Mesodermal cell (in vitro differentiated cells): ENCODE measurements around the gene SEMA3G.

Experiments
- H3K27ac ChIP-seq: 2 replicates; pipeline ENCODE4 v1.7.0; 2013; ENCODE audit warnings: mild to moderate bottlenecking, low read depth, low read length, moderate library complexity; ENCODE audit not compliant: severe bottlenecking
- H3K36me3 ChIP-seq: 2 replicates; pipeline ENCODE4 v1.7.1; 2013; ENCODE audit warnings: mild to moderate bottlenecking, low read length, moderate library complexity; ENCODE audit not compliant: control insufficient read depth, insufficient read depth
- H3K4me1 ChIP-seq: one replicate; pipeline ENCODE4 v1.7.1; 2013; ENCODE audit warnings: mild to moderate bottlenecking, low read length; ENCODE audit not compliant: insufficient read depth, control insufficient read depth, poor library complexity, severe bottlenecking
- H3K4me3 ChIP-seq: 2 replicates; pipeline ENCODE4 v1.7.0; 2013; ENCODE audit warnings: low read length, control low read depth, mild to moderate bottlenecking; ENCODE audit not compliant: insufficient read depth, poor library complexity, severe bottlenecking; ENCODE audit errors: extremely low read depth
- H3K9me3 ChIP-seq: 2 replicates; pipeline ENCODE4 v1.7.1; 2013; ENCODE audit warnings: mild to moderate bottlenecking, low read length, moderate library complexity; ENCODE audit not compliant: control insufficient read depth
- WGBS, 2 experiments: methylation state at CpG; one replicate each; pipeline ENCODE4 v1.1.5; 2013; ENCODE audit warnings: missing lambda C conversion rate in 2 of 2; ENCODE audit not compliant: insufficient coverage in 2 of 2; 5-methylcytosine and 5-hydroxymethylcytosine counted together

Gene SEMA3G

GRCh38 chr3:52477076-52477795, 32.3 kb upstream of the SEMA3G start:
- peaks cover 98% of the 10 kb centered on the region for H3K36me3 ChIP-seq
- H3K4me1 ChIP-seq: no peaks in the 10 kb centered on the region
- H3K9me3 ChIP-seq: no peaks in the 10 kb centered on the region
- no peak overlapping the region for H3K27ac ChIP-seq
- WGBS, 2 experiments: 98 to 99% methylated on average over 16 of the region's 16 CpGs
- no peak overlapping the region for H3K4me3 ChIP-seq

- no peak overlapping the region for H3K4me3 ChIP-seq
- no peaks in the 10 kb centered on the region for H3K9me3 ChIP-seq
- peaks cover 89% of the 10 kb centered on the region for H3K36me3 ChIP-seq
- H3K4me1 ChIP-seq: no peaks in the 10 kb centered on the region
- 84 to 95% methylated on average over 4 of the region's 5 CpGs for WGBS, 2 experiments
- no peak overlapping the region for H3K27ac ChIP-seq
These were observed 28.1 kb upstream of the SEMA3G start for GRCh38 chr3:52473026-52473425.

GRCh38 chr3:52472239-52473000, 27.5 kb upstream of the SEMA3G start:
- H3K4me3 ChIP-seq: no peak overlapping the region
- no peaks in the 10 kb centered on the region for H3K9me3 ChIP-seq
- no peaks in the 10 kb centered on the region for H3K4me1 ChIP-seq
- H3K27ac ChIP-seq: no peak overlapping the region
- peaks cover 89% of the 10 kb centered on the region for H3K36me3 ChIP-seq
- 86 to 97% methylated on average over 10 to 14 of the region's 14 CpGs for WGBS, 2 experiments

GRCh38 chr3:52471371-52472238, 26.7 kb upstream of the SEMA3G start:
- no peak overlapping the region for H3K4me3 ChIP-seq
- H3K36me3 ChIP-seq: peaks cover 87% of the 10 kb centered on the region
- H3K9me3 ChIP-seq: no peaks in the 10 kb centered on the region
- 82 to 87% methylated on average over 21 to 25 of the region's 26 CpGs for WGBS, 2 experiments
- H3K4me1 ChIP-seq: no peaks in the 10 kb centered on the region
- H3K27ac ChIP-seq: no peak overlapping the region

- H3K27ac ChIP-seq: no peak overlapping the region
- no peaks in the 10 kb centered on the region for H3K4me1 ChIP-seq
- no peak overlapping the region for H3K4me3 ChIP-seq
- H3K36me3 ChIP-seq: peaks cover 87% of the 10 kb centered on the region
- WGBS, 2 experiments: 93 to 96% methylated on average over 4 of the region's 4 CpGs
- no peaks in the 10 kb centered on the region for H3K9me3 ChIP-seq
These were observed 26.0 kb upstream of the SEMA3G start for GRCh38 chr3:52470920-52471319.

- 100% methylated on average over 3 to 5 of the region's 5 CpGs for WGBS, 2 experiments
- Histone ChIP-seq H3K4me3 (no peak overlapping the region), H3K4me1 (no peaks in the 10 kb centered on the region), H3K9me3 (no peaks in the 10 kb centered on the region), H3K36me3 (peaks cover 89% of the 10 kb centered on the region), H3K27ac (no peak overlapping the region)
These were observed 24.1 kb upstream of the SEMA3G start for GRCh38 chr3:52469001-52469400.

GRCh38 chr3:52468336-52468735, 23.4 kb upstream of the SEMA3G start:
- 88 to 96% methylated on average over 7 to 8 of the region's 9 CpGs for WGBS, 2 experiments
- no peak overlapping the region for H3K27ac ChIP-seq

GRCh38 chr3:52463416-52463815, 18.5 kb upstream of the SEMA3G start:
- 94 to 98% methylated on average over 3 of the region's 5 CpGs for WGBS, 2 experiments
- no peaks in the 10 kb centered on the region for H3K4me1 ChIP-seq
- peaks cover 95% of the 10 kb centered on the region for H3K36me3 ChIP-seq
- no peak overlapping the region for H3K27ac ChIP-seq
- no peak overlapping the region for H3K4me3 ChIP-seq
- H3K9me3 ChIP-seq: no peaks in the 10 kb centered on the region

More at GRCh38 chr3:52468336-52468735, 23.4 kb upstream of the SEMA3G start:
- peaks cover 88% of the 10 kb centered on the region for H3K36me3 ChIP-seq
- no peaks in the 10 kb centered on the region for H3K9me3 ChIP-seq
- no peak overlapping the region for H3K4me3 ChIP-seq
- no peaks in the 10 kb centered on the region for H3K4me1 ChIP-seq

- H3K36me3 ChIP-seq: peaks cover 96% of the 10 kb centered on the region
- H3K4me3 ChIP-seq: no peak overlapping the region
- WGBS, 2 experiments: 95 to 97% methylated on average over 5 of the region's 6 CpGs
- no peak overlapping the region for H3K27ac ChIP-seq
- H3K9me3 ChIP-seq: no peaks in the 10 kb centered on the region
- no peaks in the 10 kb centered on the region for H3K4me1 ChIP-seq
These were observed 17.0 kb upstream of the SEMA3G start for GRCh38 chr3:52461874-52462273.

- Histone ChIP-seq H3K4me3 (no peak overlapping the region), H3K36me3 (peaks cover 72% of the 10 kb centered on the region), H3K4me1 (peaks cover 4% of the 10 kb centered on the region), H3K9me3 (no peaks in the 10 kb centered on the region), H3K27ac (no peak overlapping the region)
- 98 to 99% methylated on average over 11 to 12 of the region's 14 CpGs for WGBS, 2 experiments
These were observed 14.1 kb upstream of the SEMA3G start for GRCh38 chr3:52458770-52459545.
